Endothelial cell of umbilical vein (primary cell): ENCODE results near the gene PIWIL4.

Experiments
- EZH2 ChIP-seq: IDR thresholded peaks from 2 replicates; pipeline ENCODE4 v1.6.1; 2012; ENCODE audit warnings: borderline replicate concordance, low read depth, mild to moderate bottlenecking, moderate library complexity, low read length, inconsistent platforms; ENCODE audit not compliant: severe bottlenecking
- FOS ChIP-seq: IDR thresholded peaks from 2 replicates; pipeline ENCODE4 v1.6.1; 2011; ENCODE audit warnings: mild to moderate bottlenecking, low read length, moderate library complexity, borderline replicate concordance; ENCODE audit not compliant: insufficient read depth
- GATA2 ChIP-seq: IDR thresholded peaks from 2 replicates; pipeline ENCODE4 v1.7.0; 2011; ENCODE audit warnings: low read depth, mild to moderate bottlenecking, moderate library complexity, mixed read lengths, low read length; ENCODE audit not compliant: insufficient read length, insufficient read depth
- POLR2A ChIP-seq: IDR thresholded peaks from 2 replicates; pipeline ENCODE4 v1.6.1; 2012; ENCODE audit warnings: low read depth, mild to moderate bottlenecking, control low read depth, low read length
- POLR2AphosphoS5 ChIP-seq: IDR thresholded peaks from 2 replicates; pipeline ENCODE4 v1.6.1; 2012; ENCODE audit warnings: low read depth, mild to moderate bottlenecking, control low read depth, low read length, moderate library complexity; ENCODE audit not compliant: insufficient read depth
- TF ChIP-seq, protein P1 (sequence below), 2 donors: IDR thresholded peaks; 1 replicate in 1 of 2; 2 replicates in 1 of 2; pipeline ENCODE4 v1.5.1; 2011; ENCODE audit warnings: low read length in 2 of 2, mild to moderate bottlenecking in 2 of 2, moderate library complexity in 2 of 2, control low read depth in 1 of 2, inconsistent platforms in 1 of 2, low read depth in 1 of 2; ENCODE audit not compliant: insufficient read depth in 1 of 2; ENCODE audit errors: extremely low read depth in 1 of 2
- TF ChIP-seq, protein P2 (sequence below): IDR thresholded peaks from 2 replicates; pipeline ENCODE4 v1.6.1; 2011; ENCODE audit not compliant: insufficient read depth, insufficient read length

DNA sequence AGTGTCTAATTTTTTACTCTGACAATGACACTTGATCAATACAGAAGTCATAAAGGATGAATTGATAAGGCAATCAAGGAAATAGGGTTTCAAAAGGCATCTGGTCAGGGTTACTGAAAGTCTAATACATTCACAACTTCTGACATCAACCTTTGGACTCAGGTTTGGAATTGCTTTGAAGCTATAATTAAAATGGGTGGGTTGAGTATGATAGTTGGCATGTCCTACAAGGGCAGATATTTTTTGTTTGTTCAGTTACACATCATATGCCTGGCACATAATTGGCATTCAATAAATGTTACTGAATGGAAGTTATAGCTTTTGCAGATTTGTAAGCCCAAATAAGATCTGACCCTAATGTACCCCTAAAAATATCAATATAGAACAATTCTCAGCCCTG is 30.8 kb upstream of the PIWIL4 start:
- no peak for TF ChIP-seq POLR2AphosphoS5
- TF ChIP-seq, protein P1, sequence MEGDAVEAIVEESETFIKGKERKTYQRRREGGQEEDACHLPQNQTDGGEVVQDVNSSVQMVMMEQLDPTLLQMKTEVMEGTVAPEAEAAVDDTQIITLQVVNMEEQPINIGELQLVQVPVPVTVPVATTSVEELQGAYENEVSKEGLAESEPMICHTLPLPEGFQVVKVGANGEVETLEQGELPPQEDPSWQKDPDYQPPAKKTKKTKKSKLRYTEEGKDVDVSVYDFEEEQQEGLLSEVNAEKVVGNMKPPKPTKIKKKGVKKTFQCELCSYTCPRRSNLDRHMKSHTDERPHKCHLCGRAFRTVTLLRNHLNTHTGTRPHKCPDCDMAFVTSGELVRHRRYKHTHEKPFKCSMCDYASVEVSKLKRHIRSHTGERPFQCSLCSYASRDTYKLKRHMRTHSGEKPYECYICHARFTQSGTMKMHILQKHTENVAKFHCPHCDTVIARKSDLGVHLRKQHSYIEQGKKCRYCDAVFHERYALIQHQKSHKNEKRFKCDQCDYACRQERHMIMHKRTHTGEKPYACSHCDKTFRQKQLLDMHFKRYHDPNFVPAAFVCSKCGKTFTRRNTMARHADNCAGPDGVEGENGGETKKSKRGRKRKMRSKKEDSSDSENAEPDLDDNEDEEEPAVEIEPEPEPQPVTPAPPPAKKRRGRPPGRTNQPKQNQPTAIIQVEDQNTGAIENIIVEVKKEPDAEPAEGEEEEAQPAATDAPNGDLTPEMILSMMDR (IDR thresholded peaks at IDR 0.05; ENCODE audit: extremely low read depth in 1 of 2, insufficient read depth in 1 of 2, low read depth in 1 of 2, low read length in 2 of 2) = no peak
- no peak for TF ChIP-seq POLR2A
- no peak for TF ChIP-seq GATA2
- TF ChIP-seq, protein P2, sequence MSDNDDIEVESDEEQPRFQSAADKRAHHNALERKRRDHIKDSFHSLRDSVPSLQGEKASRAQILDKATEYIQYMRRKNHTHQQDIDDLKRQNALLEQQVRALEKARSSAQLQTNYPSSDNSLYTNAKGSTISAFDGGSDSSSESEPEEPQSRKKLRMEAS = no peak
- TF ChIP-seq EZH2 = no peak
- no peak for TF ChIP-seq FOS
